B cell (primary cell): ENCODE data around the gene AUTS2. TPM values are rescaled to one million over a fixed set of nuclear protein-coding genes. Genes with fewer than 3 reads are reported as not detected.

ENCODE experiments used
- ATAC-seq: fragments of 200-7000 bp; cut with Tn5 transposase; one replicate; pipeline ENCODE4 v1.10.0; 2021; ENCODE audit warnings: low read depth, mild to moderate bottlenecking, moderate number of reproducible peaks, moderate library complexity
- CTCF ChIA-PET: fragments of 350-600 bp; sonication (Branson Sonifier 250); formaldehyde crosslinking; loops from one replicate; lab custom pipeline; 2021; ENCODE audit warnings: antibody characterized with exemption, inconsistent platforms; lab: Charles Lee
- POLR2A ChIA-PET: fragments of 350-600 bp; sonication (Branson Sonifier 250); formaldehyde crosslinking; loops from one replicate; lab custom pipeline; 2021; ENCODE audit warnings: antibody characterized with exemption; lab: Charles Lee
- DNase-seq: peaks from one replicate; pipeline ENCODE4 v3.0.0; 2013
- H2AFZ ChIP-seq: 2 replicates; pipeline ENCODE4 v1.6.1; 2012; ENCODE audit warnings: mild to moderate bottlenecking, low read depth, low read length; ENCODE audit not compliant: insufficient read depth, poor library complexity, severe bottlenecking
- H3K27ac ChIP-seq, 2 donors: 1 replicate in 1 of 2; 2 replicates in 1 of 2; pipeline ENCODE4 v1.5.1; 2012 to 2013; ENCODE audit warnings: low read length in 2 of 2, mild to moderate bottlenecking in 2 of 2, moderate library complexity in 1 of 2
- H3K27me3 ChIP-seq, 4 experiments: fragments of 200-600 bp in 1 of 4; sonication (generic) in 1 of 4; replicated peaks in 1 of 4; 1 replicate in 2 of 4; 2 replicates in 2 of 4; pipeline versions ENCODE4 v1.6.1 to v1.7.0; 2013 to 2016; ENCODE audit warnings: low read length in 3 of 4, mild to moderate bottlenecking in 2 of 4, mixed read lengths in 1 of 4, moderate library complexity in 1 of 4; ENCODE audit not compliant: insufficient read depth in 4 of 4, control insufficient read depth in 3 of 4; ENCODE audit errors: control extremely low read depth in 1 of 4
- H3K36me3 ChIP-seq, 2 experiments: replicated peaks in 1 of 2; 1 replicate in 1 of 2; 2 replicates in 1 of 2; pipeline versions ENCODE4 v1.6.1 to v1.7.1; 2013; ENCODE audit warnings: low read length in 1 of 2; ENCODE audit not compliant: insufficient read depth in 2 of 2, control insufficient read depth in 1 of 2; ENCODE audit errors: control extremely low read depth in 1 of 2, extremely low read depth in 1 of 2
- H3K4me1 ChIP-seq, 2 donors: fragments of 200-600 bp in 1 of 2; sonication (generic) in 1 of 2; 1 replicate in 1 of 2; 2 replicates in 1 of 2; pipeline versions ENCODE4 v1.5.1 to v1.6.1; 2013 to 2017; ENCODE audit warnings: low read length in 2 of 2; ENCODE audit not compliant: control insufficient read depth in 2 of 2, insufficient read depth in 2 of 2
- H3K4me2 ChIP-seq: replicated peaks from 2 replicates; pipeline ENCODE3; 2012; ENCODE audit warnings: mild to moderate bottlenecking, low read depth, low read length; ENCODE audit not compliant: poor library complexity, severe bottlenecking
- H3K4me3 ChIP-seq, 5 experiments: fragments of 200-600 bp in 1 of 5; sonication (generic) in 1 of 5; 1 replicate in 3 of 5; 2 replicates in 2 of 5; pipeline versions ENCODE4 v1.5.1 to v1.7.0; 2011 to 2016; ENCODE audit warnings: low read length in 4 of 5, mild to moderate bottlenecking in 4 of 5, low read depth in 2 of 5, control low read depth in 1 of 5, moderate library complexity in 1 of 5; ENCODE audit not compliant: insufficient read depth in 1 of 5; ENCODE audit errors: control extremely low read depth in 1 of 5, extremely low read depth in 1 of 5
- H3K79me2 ChIP-seq: fragments of 200-600 bp; sonication (generic); one replicate; pipeline ENCODE4 v1.6.0; 2016; ENCODE audit warnings: low read length; ENCODE audit not compliant: control insufficient read depth, insufficient read depth
- H3K9ac ChIP-seq: fragments of 200-600 bp; sonication (generic); 2 replicates; pipeline ENCODE4 v1.6.1; 2017; ENCODE audit warnings: mild to moderate bottlenecking, low read length, moderate library complexity
- H3K9me3 ChIP-seq, 3 donors: one replicate each; pipeline versions ENCODE4 v1.6.1 to v1.7.1; 2013; ENCODE audit warnings: low read length in 2 of 3; ENCODE audit not compliant: control insufficient read depth in 2 of 3, insufficient read depth in 1 of 3; ENCODE audit errors: control extremely low read depth in 1 of 3
- H4K20me1 ChIP-seq: 2 replicates; pipeline ENCODE4 v1.6.0; 2012; ENCODE audit warnings: mild to moderate bottlenecking, low read length; ENCODE audit not compliant: insufficient read depth, control insufficient read depth, poor library complexity, severe bottlenecking
- H3K27ac Mint-ChIP-seq: one replicate; pipeline ENCODE4 v1.8.0; 2021; ENCODE audit warnings: mixed read lengths
- H3K27me3 Mint-ChIP-seq: one replicate; pipeline ENCODE4 v1.8.0; 2021; ENCODE audit warnings: mixed read lengths
- H3K4me1 Mint-ChIP-seq: one replicate; pipeline ENCODE4 v1.8.0; 2021; ENCODE audit warnings: mixed read lengths
- H3K4me3 Mint-ChIP-seq: one replicate; pipeline ENCODE4 v1.8.0; 2021; ENCODE audit warnings: mixed read lengths
- H3K9me3 Mint-ChIP-seq: one replicate; pipeline ENCODE4 v1.8.0; 2022; ENCODE audit warnings: mixed read lengths; ENCODE audit not compliant: insufficient read depth
- EZH2 ChIP-seq: IDR thresholded peaks from 2 replicates; pipeline ENCODE4 v1.6.1; 2012; ENCODE audit warnings: borderline replicate concordance, low read depth, mild to moderate bottlenecking, moderate library complexity, low read length; ENCODE audit not compliant: insufficient read depth, poor library complexity, severe bottlenecking
- WGBS: methylation state at CpG from one replicate; pipeline ENCODE4 v1.1.5; 2013; ENCODE audit warnings: missing lambda C conversion rate; ENCODE audit not compliant: insufficient coverage; 5-methylcytosine and 5-hydroxymethylcytosine counted together
- intact Hi-C: fragments of 100-400 bp; cut with micrococcal nuclease; formaldehyde crosslinking; loops from one replicate; pipeline ENCODE4 v1.10.0; 2022
- polyA plus RNA-seq: library from polyadenylated mRNA; depleted of rRNA; stranded (reverse); fragments of >200 nt; gene quantifications from 2 replicates; pipeline ENCODE4 v1.2.3, GENCODE V29; 2012
- total RNA-seq, 2 donors: library from RNA; stranded (reverse); fragments of 120-200 nt in 1 of 2; gene quantifications; 1 replicate in 1 of 2; 2 replicates in 1 of 2; pipeline versions ENCODE4 v1.2.3 to v1.2.4, GENCODE V29; 2013 to 2022
- TF ChIP-seq, protein P1 (sequence below): fragments of 200-600 bp; IDR thresholded peaks from one replicate; pipeline ENCODE4 v1.8.0; 2022; ENCODE audit warnings: antibody characterized with exemption, mild to moderate bottlenecking

Gene AUTS2
- total and polyA plus RNA-seq, 2 donors (not counting 1 experiment from before 2014, with no cell fraction given), result 22.3 to 35.0 TPM

DNA sequence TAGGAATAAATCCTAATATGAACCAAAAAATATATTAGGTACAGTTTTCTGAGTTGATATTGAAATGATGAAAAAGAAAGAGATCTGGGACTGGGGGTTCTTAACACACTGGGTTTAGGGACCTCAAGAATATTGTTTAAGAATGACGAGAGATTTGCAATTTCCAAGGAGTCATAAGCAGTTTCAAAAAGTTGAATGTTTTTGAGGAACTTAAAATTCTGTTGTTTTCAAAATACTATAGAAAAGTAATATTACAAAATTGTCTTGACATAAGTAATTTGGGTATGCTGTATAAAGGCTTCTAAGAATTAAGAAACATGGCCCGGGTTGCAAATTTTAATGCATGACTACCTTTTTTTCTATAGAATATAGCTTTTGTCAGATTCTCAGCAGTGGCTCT, 88.1 kb downstream of the AUTS2 start:
- no peaks in the 10 kb centered on the region for H3K9me3 Mint-ChIP-seq
- H3K27me3 Mint-ChIP-seq, result no peaks in the 10 kb centered on the region
- H3K27ac Mint-ChIP-seq, result no peak overlapping the region
- Histone ChIP-seq H3K9ac (no peak overlapping the region), H3K9me3 (peaks cover 0 to 4% (median 0%) of the 10 kb centered on the region in 3 donors), H3K27me3 (no peaks in the 10 kb centered on the region), H3K27ac (no peak overlapping the region), H3K36me3 (no peaks in the 10 kb centered on the region), H3K79me2 (peaks cover 6% of the 10 kb centered on the region), H3K4me3 (no peak overlapping the region), H4K20me1 (no peaks in the 10 kb centered on the region), H3K4me1 (peaks cover 0 to 3% of the 10 kb centered on the region in 2 donors), H2AFZ (no peak overlapping the region), H3K4me2 (no peak overlapping the region)
- H3K4me3 Mint-ChIP-seq, result no peak overlapping the region
- TF ChIP-seq, protein P1, sequence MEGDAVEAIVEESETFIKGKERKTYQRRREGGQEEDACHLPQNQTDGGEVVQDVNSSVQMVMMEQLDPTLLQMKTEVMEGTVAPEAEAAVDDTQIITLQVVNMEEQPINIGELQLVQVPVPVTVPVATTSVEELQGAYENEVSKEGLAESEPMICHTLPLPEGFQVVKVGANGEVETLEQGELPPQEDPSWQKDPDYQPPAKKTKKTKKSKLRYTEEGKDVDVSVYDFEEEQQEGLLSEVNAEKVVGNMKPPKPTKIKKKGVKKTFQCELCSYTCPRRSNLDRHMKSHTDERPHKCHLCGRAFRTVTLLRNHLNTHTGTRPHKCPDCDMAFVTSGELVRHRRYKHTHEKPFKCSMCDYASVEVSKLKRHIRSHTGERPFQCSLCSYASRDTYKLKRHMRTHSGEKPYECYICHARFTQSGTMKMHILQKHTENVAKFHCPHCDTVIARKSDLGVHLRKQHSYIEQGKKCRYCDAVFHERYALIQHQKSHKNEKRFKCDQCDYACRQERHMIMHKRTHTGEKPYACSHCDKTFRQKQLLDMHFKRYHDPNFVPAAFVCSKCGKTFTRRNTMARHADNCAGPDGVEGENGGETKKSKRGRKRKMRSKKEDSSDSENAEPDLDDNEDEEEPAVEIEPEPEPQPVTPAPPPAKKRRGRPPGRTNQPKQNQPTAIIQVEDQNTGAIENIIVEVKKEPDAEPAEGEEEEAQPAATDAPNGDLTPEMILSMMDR, result no peak
- TF ChIP-seq EZH2, result no peak
- WGBS, result no CpG with 5 or more reads among the region's 2 CpGs
- H3K4me1 Mint-ChIP-seq, result peaks cover 4% of the 10 kb centered on the region
- no peak for ATAC-seq
- no peak for DNase-seq
- intact Hi-C loops, result no loop called here
- CTCF ChIA-PET, result no interaction called here
- POLR2A ChIA-PET, result no interaction called here

DNA sequence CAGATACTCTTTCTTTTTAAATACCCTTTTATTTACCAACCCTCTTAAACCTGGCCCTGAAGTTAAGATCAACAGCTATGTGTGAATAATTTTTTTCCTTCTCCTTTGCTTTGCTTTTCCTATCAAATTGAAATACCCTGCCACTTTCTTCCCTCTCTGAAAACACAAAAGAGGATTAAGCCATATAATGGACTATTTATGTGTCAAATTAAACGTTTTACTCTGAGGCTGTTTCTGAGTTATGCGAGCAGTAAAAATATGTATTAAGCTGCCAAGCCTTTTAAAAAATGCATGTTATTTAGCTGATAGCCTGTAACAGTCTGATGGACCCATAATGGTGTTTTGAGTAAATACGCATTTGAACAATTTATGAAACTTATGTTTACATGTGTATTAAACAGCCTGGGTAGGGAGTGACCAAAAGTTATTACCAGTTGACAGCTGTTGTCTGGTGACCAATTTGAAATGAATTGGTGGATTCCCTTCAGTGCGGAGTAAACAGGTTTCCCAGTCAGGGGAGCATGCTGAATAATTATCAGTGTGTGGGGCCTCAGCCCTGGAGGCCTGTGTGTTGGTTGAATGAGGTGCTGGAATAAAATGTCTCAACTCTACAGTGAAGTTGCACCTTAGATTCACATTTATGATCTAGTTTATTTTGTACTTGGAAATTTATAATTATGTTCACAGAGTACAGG, 89.6 kb downstream of the AUTS2 start:
- ChIA-PET POLR2A (no interaction called here), CTCF (interaction anchor here (1.2 kb wide), 1 partner anchor 14 kb away, joined by 3 read pairs; no protein-coding TSS in a partner anchor)

More for the DNA sequence above, 89.6 kb downstream of the AUTS2 start:
- Mint-ChIP-seq H3K27me3 (no peaks in the 10 kb centered on the region), H3K27ac (no peak overlapping the region), H3K9me3 (no peaks in the 10 kb centered on the region), H3K4me1 (peaks cover 6% of the 10 kb centered on the region), H3K4me3 (no peak overlapping the region)
- Histone ChIP-seq H3K4me1 (peaks cover under 1 to 5% of the 10 kb centered on the region in 2 donors), H3K27ac (no peak overlapping the region), H2AFZ (no peak overlapping the region), H3K4me3 (no peak overlapping the region), H3K27me3 (no peaks in the 10 kb centered on the region), H3K9ac (no peak overlapping the region), H3K9me3 (peaks cover 0 to 4% (median 0%) of the 10 kb centered on the region in 3 donors), H4K20me1 (no peaks in the 10 kb centered on the region), H3K79me2 (peaks cover under 1% of the 10 kb centered on the region), H3K36me3 (no peaks in the 10 kb centered on the region), H3K4me2 (no peak overlapping the region)
- ATAC-seq, result no peak
- intact Hi-C loops, result no loop called here
- TF ChIP-seq, protein P1, result no peak
- no peak for TF ChIP-seq EZH2
- DNase-seq, result no peak
- 100% methylated on average over 3 of the region's 4 CpGs for WGBS
